CD4-positive, alpha-beta T cell treated with Interleukin-6 at 100 ng/mL for 8 hours (primary cell): ENCODE results near the gene CGB7.
"Not testable (repeated sequence)": the region's sequence is repeated elsewhere in the genome, so short reads cannot be mapped to it uniquely, and the experiment has no call there.

ENCODE experiments used
- DNase-seq: peaks from one replicate; pipeline ENCODE4 v3.0.0-alpha.2; 2020; ENCODE audit warnings: mixed read lengths, low spot score

CGB7 gene

DNA sequence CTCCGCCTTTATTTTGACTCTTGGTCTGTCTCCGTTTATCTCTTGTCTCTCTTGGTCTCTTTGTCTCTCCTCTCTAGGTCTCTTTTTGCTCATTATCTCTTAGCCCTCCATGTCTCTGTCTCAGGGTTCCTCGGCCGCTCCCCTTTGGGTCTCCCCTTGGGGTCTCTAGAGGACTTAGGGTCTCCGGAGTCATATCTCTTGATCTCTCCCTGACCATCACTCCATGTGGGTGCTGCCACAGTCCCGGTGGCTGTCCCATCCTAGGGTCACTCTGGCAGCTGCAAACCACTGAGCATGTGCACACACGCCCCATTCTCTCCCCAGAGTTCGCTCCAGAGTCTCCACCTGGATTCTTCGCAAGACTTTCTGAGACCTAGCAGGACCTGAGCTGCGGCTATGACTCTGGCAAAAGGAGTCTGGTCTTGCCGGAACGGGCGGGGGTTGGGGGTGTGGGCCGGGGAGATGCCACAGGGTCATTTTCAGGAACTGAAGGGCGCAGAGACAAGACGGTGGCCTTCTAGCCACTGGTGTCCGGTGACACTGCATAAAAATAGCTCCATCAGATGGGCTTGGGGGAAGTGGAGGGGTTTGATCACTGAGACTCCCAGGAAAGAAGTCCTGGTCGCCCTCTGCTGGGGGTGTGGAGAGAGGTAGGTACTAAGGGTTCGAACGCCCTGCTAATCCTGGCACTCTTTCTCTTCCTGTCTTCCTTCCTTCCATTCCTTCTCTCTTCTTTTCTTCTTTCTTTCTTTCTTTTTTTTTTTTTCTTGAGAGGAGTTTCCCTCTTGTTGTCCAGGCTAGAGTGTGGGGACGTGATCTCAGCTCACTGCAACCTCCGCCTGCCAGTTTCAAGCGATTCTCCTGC lies 16.2 kb upstream of the CGB7 start:
- no peak for DNase-seq

DNA sequence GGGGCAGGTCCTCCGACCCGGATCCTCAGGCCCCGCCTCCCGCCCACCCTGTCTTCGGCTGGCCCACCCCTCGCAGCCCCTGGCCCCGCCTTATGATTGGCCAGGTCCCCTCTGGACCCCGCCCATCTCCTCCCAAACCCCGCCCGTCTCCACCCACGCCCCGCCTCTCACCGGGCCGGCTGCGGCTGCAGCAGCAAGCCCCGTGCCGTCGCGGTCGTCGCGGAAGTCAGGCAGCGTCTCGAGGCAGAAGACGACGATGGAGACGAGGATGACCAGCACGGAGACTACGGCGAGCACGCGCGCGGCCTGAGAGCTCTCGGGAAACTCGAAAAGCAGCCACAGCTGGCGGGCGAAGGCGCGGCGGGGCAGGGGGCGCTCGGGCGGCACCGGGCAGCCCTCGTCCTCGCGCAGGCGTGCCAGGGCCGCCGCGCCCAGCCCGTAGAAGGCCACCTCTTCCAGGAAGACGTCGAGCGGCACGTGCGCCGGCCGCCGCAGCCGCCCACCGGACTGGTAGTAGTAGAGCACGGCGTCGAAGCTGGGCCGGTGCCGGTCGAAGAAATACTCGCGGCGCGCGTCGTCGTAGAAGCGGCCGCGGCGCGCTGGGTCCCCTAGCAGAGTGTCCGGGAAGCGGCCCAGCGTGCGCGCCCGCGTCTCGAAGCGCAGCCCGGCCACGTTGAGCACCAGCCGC lies 14.5 kb upstream of the CGB7 start:
- DNase-seq: no peak

DNA sequence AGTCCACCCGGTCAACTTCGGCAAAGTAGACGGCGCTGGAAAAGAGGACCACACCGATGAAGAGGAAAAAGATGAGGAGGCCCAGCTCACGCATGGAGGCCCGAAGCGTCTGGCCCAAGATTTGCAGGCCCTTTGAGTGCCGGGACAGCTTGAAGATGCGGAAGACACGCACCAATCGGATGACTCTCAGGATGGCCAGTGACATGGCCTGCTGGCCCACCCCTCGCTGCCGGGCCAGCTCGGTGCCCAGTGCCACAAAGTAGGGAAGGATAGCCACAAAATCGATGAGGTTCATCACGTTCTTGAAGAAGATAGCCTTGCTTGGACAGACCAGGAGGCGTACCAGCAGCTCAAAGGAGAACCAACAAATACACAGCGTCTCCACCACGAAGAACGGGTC lies 12.9 kb upstream of the CGB7 start:
- no peak for DNase-seq

DNA sequence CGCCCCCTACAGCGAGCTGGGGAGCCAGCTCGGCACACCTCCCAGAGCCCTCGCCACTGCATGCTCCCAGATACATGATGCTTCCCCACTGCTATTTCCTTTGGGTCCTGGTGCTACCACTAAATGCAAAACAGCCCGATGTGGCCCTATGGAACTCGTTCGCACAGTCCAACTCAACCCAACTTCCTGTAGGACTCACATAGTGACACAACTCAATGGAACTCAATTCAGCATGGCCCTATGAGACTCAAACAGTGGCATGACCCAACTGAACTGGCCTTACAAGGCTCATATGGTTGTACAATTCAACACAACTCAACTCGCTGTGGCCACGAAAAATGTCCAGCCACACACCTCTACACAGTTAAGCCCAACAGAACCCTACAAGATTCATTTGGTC lies 11.5 kb upstream of the CGB7 start:
- DNase-seq: no peak

DNA sequence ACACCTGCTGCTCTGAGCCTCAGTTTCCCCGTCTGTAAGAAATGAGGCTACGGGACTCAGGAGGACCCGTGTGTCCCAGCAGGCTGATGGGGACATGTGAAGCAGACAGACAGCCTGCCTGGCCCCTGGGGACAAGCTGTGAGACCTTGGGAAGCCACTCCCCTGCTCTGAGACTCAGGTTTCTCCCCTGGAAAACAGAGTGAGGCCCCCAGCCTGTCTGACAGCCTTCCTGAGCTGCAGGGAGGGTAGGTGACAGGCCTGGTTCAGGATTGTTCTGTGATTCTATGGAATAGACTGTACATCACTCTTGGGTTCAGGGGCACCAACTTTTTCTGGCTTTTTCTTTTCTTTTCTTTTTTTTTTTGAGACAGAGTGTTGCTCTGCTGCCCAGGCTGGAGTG lies 10.0 kb upstream of the CGB7 start:
- no peak for DNase-seq

DNA sequence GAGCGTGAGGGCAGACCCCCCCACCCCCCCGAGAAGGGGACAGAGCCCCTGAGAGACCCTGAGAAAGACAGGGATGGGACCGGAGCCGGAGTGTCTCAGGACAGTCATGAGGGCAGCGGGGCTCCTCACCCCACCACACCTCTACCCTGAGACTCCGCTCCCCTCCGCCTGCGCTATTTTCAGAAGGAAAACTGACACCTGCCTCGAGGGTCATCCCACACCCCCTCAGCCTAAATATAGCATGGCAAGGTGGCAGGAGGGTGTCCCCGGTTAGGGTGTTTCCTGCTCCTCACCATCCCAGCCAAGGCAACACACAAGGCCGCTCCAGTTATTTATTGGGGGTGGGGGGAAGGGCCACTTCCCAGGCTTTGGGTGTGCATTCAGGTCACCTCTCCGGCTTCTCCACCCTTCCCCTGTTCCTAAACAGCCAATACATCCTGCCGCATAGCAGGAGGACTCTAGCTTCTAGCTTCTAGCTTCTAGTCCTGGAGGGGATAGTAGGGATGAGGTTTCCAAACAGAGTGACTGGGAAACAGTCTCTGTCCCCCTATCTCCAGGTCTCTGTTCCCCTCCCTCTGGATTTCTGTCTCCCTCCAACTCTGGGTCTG lies 8.5 kb upstream of the CGB7 start:
- no peak for DNase-seq

DNA sequence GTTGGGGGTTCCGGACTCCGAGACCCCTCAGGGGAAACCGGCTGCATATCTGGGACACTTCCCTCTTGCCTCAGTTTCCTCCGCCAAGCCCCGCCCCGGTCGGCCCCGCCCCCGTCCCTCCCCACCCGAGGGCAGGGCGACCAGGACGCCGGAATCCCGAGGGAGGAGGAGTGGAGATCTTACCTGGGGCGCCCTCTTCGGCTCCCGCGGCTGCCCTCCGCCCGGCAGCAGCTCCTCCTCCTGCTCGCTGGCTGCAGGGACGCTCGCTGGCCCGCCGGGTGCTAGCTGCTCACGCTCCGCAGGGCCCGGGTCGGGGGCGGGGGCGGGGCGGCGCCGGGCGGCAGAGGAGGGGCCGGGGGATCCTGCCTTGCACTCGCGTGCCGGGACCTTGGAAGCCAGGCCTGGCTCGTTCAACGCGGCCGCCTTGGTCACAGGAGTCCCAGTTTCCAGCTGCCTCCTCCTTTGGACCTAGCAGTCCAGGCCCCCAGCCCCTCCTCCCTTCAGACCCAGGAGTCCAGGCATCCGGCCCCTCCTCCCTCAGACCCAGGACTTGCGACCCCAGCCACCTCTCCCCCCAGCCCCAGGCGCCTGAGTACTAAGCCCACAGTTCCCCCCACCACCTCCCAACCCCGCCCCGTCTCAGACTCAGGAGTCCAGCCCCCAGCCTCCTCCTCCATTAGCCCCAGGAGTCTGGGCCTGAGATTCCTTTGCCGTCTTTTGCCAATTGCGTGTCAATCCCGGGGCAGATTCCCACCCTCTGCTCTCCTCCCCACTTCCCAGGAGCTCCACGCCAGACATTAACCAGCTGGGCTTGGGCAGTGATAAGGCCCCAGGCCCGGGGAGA lies 7.4 kb upstream of the CGB7 start, which contains the start of gene NTF4:
TSS of gene NTF4 (minus strand) at position 51 of the 844 bp plus-strand sequence. CDS start 2,821 bp downstream, outside the sequence.
- no peak for DNase-seq

DNA sequence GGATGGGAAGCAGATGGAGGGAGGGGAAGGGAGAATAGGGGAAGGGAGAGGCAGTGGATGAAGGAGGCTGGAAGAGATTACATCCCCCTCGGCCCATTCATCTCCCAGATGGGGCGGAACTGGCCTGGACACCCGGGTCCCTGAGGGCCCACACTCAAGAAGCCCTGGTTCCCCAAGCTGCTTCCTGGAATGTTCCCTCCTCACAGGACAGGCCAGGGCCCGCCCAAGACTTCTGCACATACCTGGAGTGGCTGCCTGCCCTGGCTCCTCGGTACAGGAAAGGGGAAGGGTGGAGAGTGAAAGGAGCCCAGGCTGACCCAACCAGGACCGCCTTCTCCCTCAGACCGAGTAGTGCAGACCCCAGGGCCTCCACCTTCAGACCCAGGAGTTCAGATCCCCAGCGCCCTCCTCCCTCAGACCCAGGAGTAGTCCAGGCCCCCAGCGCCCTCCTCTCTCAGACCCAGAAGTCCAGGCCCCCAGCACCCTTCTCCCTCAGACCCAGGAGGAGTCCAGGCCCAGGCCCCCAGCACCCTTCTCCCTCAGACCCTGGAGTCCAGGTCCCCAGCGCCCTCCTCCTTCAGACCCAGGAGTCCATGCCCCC lies 6.6 kb upstream of the CGB7 start:
- DNase-seq: no peak

DNA sequence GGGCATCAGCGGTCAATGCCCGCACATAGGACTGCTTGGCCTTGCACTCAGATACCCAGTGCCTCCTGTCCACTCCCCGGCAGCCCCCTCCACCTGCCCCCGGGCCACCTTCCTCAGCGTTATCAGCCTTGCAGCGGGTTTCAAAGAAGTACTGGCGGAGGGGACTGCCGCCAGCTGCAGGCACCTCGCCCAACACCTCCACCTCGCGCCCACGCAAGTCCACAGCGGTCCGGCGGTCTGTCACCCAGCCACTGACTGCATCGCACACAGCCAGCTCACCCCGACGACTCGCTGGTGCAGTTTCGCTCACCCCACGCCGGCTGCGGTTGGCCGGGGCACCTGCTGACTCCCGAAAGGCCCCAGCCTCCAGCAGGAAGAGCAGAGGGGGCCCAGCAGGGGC lies 3.9 kb upstream of the CGB7 start:
- no peak for DNase-seq

DNA sequence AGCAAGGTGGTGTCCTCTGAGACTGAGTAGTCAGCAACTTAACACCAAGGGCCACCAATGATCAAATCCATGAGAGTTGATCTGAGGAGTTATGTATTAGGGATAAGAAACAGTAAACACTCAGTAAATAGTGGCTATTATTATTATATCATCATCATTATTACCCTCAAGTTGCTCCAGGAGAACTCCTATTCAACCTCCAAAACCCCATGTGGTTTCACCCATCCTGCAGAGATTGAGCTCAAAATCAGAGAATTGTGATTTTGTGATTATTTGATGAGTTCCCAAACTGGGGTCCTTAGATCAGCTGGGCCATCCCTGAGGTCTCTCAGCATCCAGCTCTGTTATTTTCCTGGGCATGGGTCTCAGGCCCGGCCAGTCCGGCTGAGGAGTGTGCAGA lies 3.5 kb upstream of the CGB7 start:
- DNase-seq: no peak

DNA sequence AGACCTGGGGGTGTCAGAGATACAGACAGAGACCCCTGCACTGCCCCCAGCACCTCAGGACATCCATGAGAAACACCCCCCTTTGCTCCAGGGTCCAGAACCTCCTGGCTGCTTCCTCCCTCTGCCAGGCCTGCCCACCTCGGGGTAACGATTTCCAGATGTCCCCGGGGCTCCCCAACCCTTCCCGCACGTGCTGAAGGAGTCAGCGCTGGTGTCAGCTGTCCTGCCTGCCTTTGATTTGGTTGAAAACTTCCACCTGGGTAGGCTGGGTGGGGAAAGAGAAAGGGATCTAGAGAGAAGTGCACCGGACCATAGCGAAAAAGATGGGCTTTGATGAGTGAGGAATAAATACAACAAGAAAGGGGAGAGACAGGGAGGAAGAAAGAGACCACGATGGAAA lies 1.5 kb upstream of the CGB7 start:
- no peak for DNase-seq

DNA sequence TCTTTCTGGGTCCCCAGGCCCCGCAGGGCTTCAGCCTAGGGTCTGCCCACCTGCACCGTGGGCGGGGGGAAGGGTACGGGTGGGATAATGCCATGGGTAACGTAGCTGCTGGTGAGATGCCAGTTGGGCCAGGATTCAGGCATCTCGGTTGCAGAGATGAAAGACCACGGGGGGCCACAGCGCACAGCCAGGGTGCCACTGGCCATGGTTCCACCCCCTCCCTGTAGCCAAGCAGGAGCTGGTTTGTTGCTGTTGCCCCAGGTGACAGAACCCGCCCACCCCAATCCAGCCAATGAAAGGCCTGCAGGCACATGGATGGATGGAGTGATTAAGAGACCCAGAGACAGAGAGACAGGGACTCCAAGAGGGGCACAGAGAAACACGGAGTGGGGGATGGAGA lies 1.0 kb upstream of the CGB7 start:
- DNase-seq: no peak

DNA sequence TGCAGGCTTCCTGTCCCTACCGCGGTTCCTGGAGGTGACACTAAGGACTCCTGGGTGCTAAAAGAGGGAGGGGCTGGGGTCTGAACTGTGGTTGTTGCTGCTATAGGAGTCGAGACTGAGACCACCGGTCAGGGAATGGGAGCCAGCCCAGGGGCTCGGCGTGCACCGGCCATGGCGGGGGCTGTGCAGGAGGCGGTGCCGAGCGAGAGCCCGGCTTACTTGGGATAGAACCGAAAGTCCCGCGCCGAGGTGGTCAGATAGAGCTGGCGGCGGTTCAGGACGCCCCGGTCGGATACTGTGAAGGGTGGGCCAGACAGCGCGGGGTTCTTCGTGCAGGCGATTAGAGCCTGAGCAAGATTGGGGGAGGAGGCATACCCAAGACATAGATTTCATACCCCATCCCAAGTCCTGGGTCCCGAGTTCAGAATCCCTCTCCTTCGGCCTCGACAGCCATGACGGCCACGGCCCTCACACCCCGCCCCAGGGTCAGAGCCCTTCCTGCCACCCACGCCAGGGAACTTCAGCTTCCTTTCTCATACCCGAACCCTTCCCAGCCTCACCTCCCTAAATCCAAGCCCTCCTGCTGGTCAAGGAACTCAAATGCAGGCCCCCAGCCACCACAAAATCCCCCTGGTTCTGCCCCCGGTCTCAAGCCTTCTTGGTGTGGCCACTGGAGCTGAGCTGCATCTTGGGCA lies 500 bp downstream of the CGB7 start:
- DNase-seq: not testable (repeated sequence)

DNA sequence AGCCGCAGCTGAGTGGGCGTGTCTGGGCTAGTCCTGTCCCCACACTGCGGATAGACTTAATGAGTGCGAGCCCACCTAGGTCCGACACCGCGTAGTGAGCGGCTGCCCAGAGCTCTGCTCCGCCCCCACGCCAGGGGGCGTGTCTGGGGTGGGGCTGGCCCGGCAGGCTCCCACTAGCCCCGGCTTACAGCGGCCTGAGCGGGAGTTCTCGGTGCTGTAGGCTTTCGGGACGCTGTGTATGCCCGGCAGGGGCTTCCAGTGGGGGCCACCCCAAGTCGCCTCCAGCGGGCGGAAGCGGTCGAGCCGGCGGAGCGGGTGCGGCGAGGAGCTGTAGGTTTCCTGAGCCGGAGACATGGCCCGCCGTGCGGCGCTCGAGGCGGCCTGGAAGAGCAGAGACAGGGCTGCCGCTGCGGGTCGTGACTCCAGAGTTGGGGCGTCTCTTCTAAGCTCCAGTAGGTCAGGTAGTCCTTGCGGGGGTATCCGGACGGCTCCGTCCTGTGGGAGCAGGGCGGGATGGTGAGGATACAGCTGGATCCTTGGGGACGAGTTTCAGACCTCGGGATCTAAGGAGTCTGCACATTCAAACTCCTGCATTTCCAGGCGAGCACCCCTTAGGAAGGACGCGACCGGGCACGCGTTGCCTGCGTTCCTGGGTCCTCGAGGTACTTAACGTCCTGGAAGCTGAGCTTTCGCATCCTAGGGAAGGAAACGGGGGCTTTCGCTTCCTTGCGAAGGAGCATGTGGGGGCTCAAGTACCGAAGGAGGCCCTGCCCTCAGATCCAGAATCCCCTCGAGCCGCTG lies 1.2 kb downstream of the CGB7 start:
- DNase-seq: peak; percentile 30

DNA sequence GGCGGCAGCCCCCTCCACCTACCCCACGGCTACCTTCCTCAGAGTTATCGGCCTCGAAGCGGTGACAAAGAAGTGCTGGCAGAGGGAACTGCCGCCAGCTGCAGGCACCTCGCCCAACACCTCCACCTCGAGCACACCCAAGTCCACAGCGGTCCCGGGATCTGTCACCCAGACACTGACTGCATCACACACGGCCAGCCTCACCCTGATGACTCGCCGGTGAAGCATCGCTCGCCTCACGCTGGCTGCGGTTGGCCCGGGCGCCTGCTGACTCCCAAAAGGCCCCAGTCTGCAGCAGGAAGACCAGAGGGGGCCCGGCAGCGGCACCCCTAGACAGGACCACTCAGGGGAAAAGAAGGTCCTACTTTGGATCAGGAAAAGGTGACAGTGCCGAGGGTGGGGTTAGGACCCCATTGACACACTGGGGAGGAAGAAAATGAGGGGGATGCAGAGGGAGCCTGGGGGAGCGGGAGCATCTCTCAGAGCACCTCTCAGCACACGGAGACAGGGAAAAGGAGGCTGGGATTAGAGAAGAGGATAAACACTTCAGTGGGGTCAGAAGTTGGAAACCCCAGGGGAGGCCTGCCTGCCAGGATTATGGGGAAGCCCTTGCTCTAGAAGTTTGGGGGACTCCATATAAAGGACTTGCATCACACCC lies 7.0 kb downstream of the CGB7 start:
- DNase-seq: not testable (repeated sequence)

DNA sequence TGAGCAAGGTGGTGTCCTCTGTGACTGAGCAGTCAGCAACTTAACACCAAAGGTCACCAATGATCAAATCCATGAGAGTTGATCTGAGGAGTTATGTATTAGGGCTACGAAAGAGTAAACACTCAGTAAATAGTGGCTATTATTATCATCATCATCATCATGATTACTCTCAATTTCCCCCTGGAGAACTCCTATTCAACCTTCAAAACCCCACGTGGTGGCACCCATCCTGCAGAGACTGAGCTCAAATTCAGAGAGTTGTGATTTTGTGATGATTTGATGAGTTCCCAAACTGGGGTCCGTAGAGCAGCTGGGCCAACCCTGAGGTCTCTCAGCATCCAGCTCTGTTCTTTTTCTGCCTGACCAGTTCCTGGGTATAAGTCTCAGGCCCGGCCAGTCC lies 7.7 kb downstream of the CGB7 start:
- not testable (repeated sequence) for DNase-seq

DNA sequence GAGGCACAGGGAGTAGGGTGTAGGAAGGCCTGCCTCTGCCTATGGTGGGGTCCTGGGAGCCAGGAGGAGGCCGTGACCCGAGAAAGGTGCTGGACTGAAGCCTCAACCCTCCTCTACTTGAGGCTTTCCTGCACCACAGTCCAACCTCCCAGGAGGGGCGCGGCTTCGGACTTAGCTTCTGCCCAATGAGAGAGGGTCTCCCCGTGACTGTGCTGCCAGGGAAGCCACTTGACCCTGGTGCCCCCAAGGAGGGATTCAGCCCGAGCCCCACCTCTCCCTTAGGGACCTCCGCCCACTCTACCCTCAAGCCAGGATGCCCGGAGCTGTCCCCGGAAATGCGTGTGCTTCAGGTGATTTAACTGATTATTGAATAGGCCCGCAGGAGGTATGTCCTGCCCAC lies 8.5 kb downstream of the CGB7 start, which contains the start of gene CGB8:
TSS of gene CGB8 (minus strand) at position 101 of the 400 bp plus-strand sequence. CDS start 372 bp downstream, outside the sequence.
- not testable (repeated sequence) for DNase-seq

DNA sequence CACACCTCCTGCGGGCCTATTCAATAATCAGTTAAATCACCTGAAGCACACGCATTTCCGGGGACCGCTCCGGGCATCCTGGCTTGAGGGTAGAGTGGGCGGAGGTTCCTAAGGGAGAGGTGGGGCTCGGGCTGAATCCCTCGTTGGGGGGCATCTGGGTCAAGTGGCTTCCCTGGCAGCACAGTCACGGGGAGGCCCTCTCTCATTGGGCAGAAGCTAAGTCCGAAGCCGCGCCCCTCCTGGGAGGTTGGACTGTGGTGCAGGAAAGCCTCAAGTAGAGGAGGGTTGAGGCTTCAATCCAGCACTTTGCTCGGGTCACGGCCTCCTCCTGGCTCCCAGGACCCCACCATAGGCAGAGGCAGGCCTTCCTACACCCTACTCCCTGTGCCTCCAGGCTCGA lies 14.0 kb downstream of the CGB7 start, which contains the start of gene CGB5:
TSS of gene CGB5 (plus strand) at position 301 of the 400 bp plus-strand sequence. CDS start 362 bp downstream, outside the sequence.
- DNase-seq: not testable (repeated sequence)

DNA sequence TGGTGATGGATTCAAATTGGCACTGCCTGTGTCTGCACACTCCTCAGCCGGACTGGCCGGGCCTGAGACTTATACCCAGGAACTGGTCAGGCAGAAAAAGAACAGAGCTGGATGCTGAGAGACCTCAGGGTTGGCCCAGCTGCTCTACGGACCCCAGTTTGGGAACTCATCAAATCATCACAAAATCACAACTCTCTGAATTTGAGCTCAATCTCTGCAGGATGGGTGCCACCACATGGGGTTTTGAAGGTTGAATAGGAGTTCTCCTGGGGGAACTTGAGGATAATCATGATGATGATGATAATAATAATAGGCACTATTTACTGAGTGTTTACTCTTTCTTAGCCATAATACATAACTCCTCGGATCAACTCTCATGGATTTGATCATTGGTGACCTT lies 14.9 kb downstream of the CGB7 start:
- DNase-seq: not testable (repeated sequence)
